Fibroblast of gingiva (primary cell): ENCODE measurements around the gene MYEOV.
A peak's percentile ranks its signal among the peaks of the same experiment; 100 is the strongest.

ENCODE experiments used
- DNase-seq: peaks from one replicate; pipeline ENCODE4 v3.0.0-alpha.2; 2011; ENCODE audit warnings: low read depth

Gene MYEOV

GRCh38 chr11:69293819-69294505, at the start of gene MYEOV:
TSS of gene MYEOV (plus strand) at chr11:69294155. CDS start at chr11:69295355, 1,200 bp downstream.
- DNase-seq = peak; percentile 12

GRCh38 chr11:69244266-69244665, 49.7 kb upstream of the MYEOV start:
- DNase-seq = no peak

- DNase-seq = no peak
Measured at GRCh38 chr11:69245041-69245440, 48.9 kb upstream of the MYEOV start.

- DNase-seq = no peak
Measured at GRCh38 chr11:69245491-69246345, 48.2 kb upstream of the MYEOV start.

GRCh38 chr11:69249311-69250185, 44.4 kb upstream of the MYEOV start:
- DNase-seq = no peak

GRCh38 chr11:69250186-69251056, 43.5 kb upstream of the MYEOV start:
- DNase-seq = no peak

GRCh38 chr11:69251057-69251393, 42.9 kb upstream of the MYEOV start:
- DNase-seq = no peak

GRCh38 chr11:69251639-69252489, 42.1 kb upstream of the MYEOV start:
- DNase-seq = no peak

- DNase-seq = no peak
Measured at GRCh38 chr11:69252490-69252837, 41.5 kb upstream of the MYEOV start.

- DNase-seq = peak; percentile 13
Measured at GRCh38 chr11:69253028-69253427, 40.9 kb upstream of the MYEOV start.

- DNase-seq = no peak
Measured at GRCh38 chr11:69257134-69257533, 36.8 kb upstream of the MYEOV start.

GRCh38 chr11:69257838-69258658, 35.9 kb upstream of the MYEOV start:
- DNase-seq = no peak

- no peak for DNase-seq
Measured at GRCh38 chr11:69259096-69259495, 34.9 kb upstream of the MYEOV start.

- no peak for DNase-seq
Measured at GRCh38 chr11:69260622-69261021, 33.3 kb upstream of the MYEOV start.

GRCh38 chr11:69261116-69261515, 32.8 kb upstream of the MYEOV start:
- DNase-seq = no peak

GRCh38 chr11:69262918-69263735, 30.8 kb upstream of the MYEOV start:
- no peak for DNase-seq

- DNase-seq = no peak
Measured at GRCh38 chr11:69263736-69264052, 30.3 kb upstream of the MYEOV start.

GRCh38 chr11:69264486-69264885, 29.5 kb upstream of the MYEOV start:
- DNase-seq = no peak

- DNase-seq = no peak
Measured at GRCh38 chr11:69265210-69265609, 28.7 kb upstream of the MYEOV start.
